Chondrocyte (in vitro differentiated cells): ENCODE measurements around the gene CFAP90. TPM values are rescaled to one million over a fixed set of nuclear protein-coding genes. Genes with fewer than 3 reads are reported as not detected.

Experiments used
- DNase-seq: peaks from one replicate; pipeline ENCODE4 v3.0.0; 2021; ENCODE audit warnings: mixed read lengths, low spot score
- H3K27ac Mint-ChIP-seq: one replicate; pipeline ENCODE4 v1.8.0; 2021; ENCODE audit warnings: mild to moderate bottlenecking, moderate library complexity, mixed read lengths; ENCODE audit not compliant: unreplicated experiment
- H3K27me3 Mint-ChIP-seq: 2 replicates; pipeline ENCODE4 v1.8.0; 2021; ENCODE audit warnings: low read depth, mixed read lengths
- H3K36me3 Mint-ChIP-seq: 2 replicates; pipeline ENCODE4 v1.8.0; 2021; ENCODE audit warnings: low read depth, mixed read lengths
- H3K4me1 Mint-ChIP-seq: 2 replicates; pipeline ENCODE4 v1.8.0; 2021; ENCODE audit warnings: low read depth, mild to moderate bottlenecking, mixed read lengths
- H3K4me3 Mint-ChIP-seq: one replicate; pipeline ENCODE4 v1.8.0; 2021; ENCODE audit warnings: mild to moderate bottlenecking, moderate library complexity, mixed read lengths; ENCODE audit not compliant: unreplicated experiment
- H3K9me3 Mint-ChIP-seq: 2 replicates; pipeline ENCODE4 v1.8.0; 2021; ENCODE audit warnings: low read depth, mixed read lengths
- total RNA-seq: library from RNA; stranded (reverse); gene quantifications from 3 replicates; pipeline ENCODE4 v1.2.1, GENCODE V29; 2021
- TF ChIP-seq, protein P1 (sequence below): fragments of 200-600 bp; sonication (generic); IDR thresholded peaks from 2 replicates; pipeline ENCODE4 v1.5.0; 2021; ENCODE audit warnings: antibody characterized with exemption, mild to moderate bottlenecking, moderate library complexity

The CFAP90 gene
- total RNA-seq, 1 donor from 2014 or later = 0.27 TPM

DNA sequence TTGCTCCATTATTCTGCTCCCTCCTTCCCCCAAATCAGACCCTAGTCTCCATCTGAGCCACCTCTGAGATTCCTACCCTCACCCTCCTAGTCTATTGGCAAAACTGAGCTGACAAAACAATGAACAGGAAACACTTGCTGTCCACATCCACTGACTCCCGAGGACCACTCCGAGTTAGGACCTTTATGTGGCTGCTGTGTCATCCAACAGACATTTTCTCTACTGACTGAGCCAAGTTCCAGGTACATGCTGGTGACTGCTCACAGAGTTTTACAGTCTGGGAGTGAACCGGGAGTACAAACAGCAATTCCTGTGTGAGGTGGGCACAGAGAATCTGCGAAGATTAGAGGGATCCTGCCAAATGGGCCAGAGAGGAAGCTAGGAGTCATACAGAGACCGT lies 39.2 kb downstream of the CFAP90 start:
- no peaks in the 10 kb centered on the region for H3K4me1 Mint-ChIP-seq
- H3K27me3 Mint-ChIP-seq = peaks cover 31% of the 10 kb centered on the region
- H3K36me3 Mint-ChIP-seq = no peaks in the 10 kb centered on the region
- DNase-seq = no peak
- H3K27ac Mint-ChIP-seq = no peak overlapping the region
- TF ChIP-seq, protein P1, sequence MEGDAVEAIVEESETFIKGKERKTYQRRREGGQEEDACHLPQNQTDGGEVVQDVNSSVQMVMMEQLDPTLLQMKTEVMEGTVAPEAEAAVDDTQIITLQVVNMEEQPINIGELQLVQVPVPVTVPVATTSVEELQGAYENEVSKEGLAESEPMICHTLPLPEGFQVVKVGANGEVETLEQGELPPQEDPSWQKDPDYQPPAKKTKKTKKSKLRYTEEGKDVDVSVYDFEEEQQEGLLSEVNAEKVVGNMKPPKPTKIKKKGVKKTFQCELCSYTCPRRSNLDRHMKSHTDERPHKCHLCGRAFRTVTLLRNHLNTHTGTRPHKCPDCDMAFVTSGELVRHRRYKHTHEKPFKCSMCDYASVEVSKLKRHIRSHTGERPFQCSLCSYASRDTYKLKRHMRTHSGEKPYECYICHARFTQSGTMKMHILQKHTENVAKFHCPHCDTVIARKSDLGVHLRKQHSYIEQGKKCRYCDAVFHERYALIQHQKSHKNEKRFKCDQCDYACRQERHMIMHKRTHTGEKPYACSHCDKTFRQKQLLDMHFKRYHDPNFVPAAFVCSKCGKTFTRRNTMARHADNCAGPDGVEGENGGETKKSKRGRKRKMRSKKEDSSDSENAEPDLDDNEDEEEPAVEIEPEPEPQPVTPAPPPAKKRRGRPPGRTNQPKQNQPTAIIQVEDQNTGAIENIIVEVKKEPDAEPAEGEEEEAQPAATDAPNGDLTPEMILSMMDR = no peak
- H3K4me3 Mint-ChIP-seq = no peak overlapping the region
- no peaks in the 10 kb centered on the region for H3K9me3 Mint-ChIP-seq

DNA sequence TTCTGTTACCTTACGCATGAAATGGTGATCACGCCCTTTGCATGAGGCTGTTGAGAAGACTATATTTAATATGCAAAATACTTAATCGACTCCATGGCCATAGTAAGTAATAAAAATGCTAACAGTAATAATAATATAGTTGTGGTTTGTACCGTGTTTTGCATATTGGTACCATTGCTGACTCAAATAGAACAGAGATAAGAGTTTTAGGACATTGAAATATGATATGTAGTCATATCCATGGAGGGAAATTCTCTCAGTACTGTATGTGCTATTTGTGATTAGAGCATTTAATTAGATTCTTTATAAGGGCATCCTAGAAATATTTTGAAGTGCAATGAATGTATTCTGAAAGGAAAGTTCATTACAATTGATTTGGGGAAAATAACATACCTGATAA lies 41.9 kb downstream of the CFAP90 start:
- TF ChIP-seq, protein P1 = no peak
- Mint-ChIP-seq H3K4me3 (no peak overlapping the region), H3K27ac (no peak overlapping the region), H3K36me3 (no peaks in the 10 kb centered on the region), H3K27me3 (peaks cover 24% of the 10 kb centered on the region), H3K4me1 (no peaks in the 10 kb centered on the region), H3K9me3 (no peaks in the 10 kb centered on the region)
- no peak for DNase-seq

DNA sequence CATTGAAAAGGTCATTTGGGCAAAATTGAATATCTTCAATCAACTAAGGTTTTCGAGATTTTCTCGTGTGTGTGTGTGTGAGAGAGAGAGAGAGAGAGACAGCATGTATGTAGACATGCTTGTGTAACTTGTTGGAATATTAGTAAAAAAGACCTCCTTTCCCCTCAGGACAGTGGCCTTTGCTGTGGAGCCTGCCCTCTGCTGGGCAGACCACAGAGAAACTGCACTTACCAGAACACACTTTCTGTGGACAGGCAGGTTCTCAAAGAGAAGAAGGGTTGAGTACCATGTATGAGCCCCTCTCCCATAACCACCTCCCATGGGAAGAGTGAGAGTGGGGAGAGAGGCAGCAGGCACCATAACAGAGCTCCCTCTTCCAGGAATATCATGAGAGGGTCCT lies 45.6 kb downstream of the CFAP90 start:
- peaks cover 11% of the 10 kb centered on the region for H3K27me3 Mint-ChIP-seq
- H3K4me3 Mint-ChIP-seq = no peak overlapping the region
- DNase-seq = no peak
- H3K36me3 Mint-ChIP-seq = no peaks in the 10 kb centered on the region
- no peak overlapping the region for H3K27ac Mint-ChIP-seq
- no peaks in the 10 kb centered on the region for H3K4me1 Mint-ChIP-seq
- TF ChIP-seq, protein P1 = peak; percentile 54
- no peaks in the 10 kb centered on the region for H3K9me3 Mint-ChIP-seq

DNA sequence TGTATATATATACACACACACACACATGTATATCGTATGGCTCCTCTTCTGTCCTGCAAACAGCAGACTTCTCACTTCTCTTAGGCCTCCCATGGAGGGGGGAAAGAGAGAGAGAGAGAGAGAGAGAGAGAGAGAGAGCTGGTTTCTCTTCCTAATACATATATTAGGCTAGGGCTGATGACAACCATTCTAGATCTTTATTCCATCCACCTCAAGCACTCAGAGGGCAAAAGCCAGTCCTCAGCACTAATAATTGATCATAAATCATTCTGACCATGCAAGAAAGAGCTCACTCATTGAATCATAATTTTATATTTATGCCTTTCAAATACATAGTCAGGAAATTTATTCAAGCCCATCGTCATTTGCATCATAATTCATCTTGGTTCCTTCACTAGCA lies 47.0 kb downstream of the CFAP90 start:
- Mint-ChIP-seq H3K4me1 (no peaks in the 10 kb centered on the region), H3K4me3 (no peak overlapping the region), H3K36me3 (no peaks in the 10 kb centered on the region), H3K27ac (no peak overlapping the region), H3K9me3 (no peaks in the 10 kb centered on the region), H3K27me3 (peaks cover 8% of the 10 kb centered on the region)
- TF ChIP-seq, protein P1 = no peak
- DNase-seq = no peak

DNA sequence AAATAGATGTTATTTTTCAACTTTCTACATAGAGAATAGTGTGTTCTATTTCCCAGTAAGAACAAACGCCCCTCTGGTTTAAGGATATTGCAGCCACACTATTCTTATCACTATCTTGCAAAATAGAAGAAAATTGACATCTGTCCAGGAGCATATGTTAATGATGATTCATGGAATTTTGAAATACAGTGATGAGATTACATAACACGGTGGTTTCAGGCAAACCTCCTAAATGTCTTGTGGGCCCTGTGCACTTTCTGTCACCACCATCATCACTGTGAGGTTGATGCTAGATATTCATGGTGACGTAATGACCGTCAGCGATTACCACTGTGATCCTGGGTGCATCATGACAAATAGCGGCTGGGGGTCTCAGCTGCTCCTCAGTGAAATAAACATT lies 48.1 kb downstream of the CFAP90 start:
- no peak overlapping the region for H3K4me3 Mint-ChIP-seq
- TF ChIP-seq, protein P1 = no peak
- H3K36me3 Mint-ChIP-seq = no peaks in the 10 kb centered on the region
- no peak overlapping the region for H3K27ac Mint-ChIP-seq
- no peak for DNase-seq
- no peaks in the 10 kb centered on the region for H3K4me1 Mint-ChIP-seq
- no peaks in the 10 kb centered on the region for H3K9me3 Mint-ChIP-seq
- H3K27me3 Mint-ChIP-seq = peaks cover 10% of the 10 kb centered on the region
